ENCODE results near the gene FCER1A. TPM values are rescaled to one million over a fixed set of nuclear protein-coding genes. Genes with fewer than 3 reads are reported as not detected.

The FCER1A gene
- total RNA-seq, 1 donor: not detected

GRCh38 chr1:159282118-159282517 is 20.0 kb upstream of the FCER1A start:
- no peak for TF ChIP-seq CTCF (IDR thresholded peaks at IDR 0.05; ENCODE audit: insufficient read depth, low read depth, low read length)
- no peak for DNase-seq (ENCODE audit: low read depth)
- no peak overlapping the region for H3K4me3 ChIP-seq (ENCODE audit: low read depth, low read length)

- DNase-seq (ENCODE audit: low read depth): no peak
- no peak overlapping the region for H3K4me3 ChIP-seq (ENCODE audit: low read depth, low read length)
- TF ChIP-seq CTCF (IDR thresholded peaks at IDR 0.05; ENCODE audit: insufficient read depth, low read depth, low read length): no peak
Observed at GRCh38 chr1:159289060-159289459, 13.1 kb upstream of the FCER1A start.

GRCh38 chr1:159291424-159291823 is 10.7 kb upstream of the FCER1A start:
- no peak for TF ChIP-seq CTCF (IDR thresholded peaks at IDR 0.05; ENCODE audit: insufficient read depth, low read depth, low read length)
- H3K4me3 ChIP-seq (ENCODE audit: low read depth, low read length): no peak overlapping the region

GRCh38 chr1:159296706-159297375 is 5.3 kb upstream of the FCER1A start:
- DNase-seq (ENCODE audit: low read depth): no peak
- TF ChIP-seq CTCF (IDR thresholded peaks at IDR 0.05; ENCODE audit: insufficient read depth, low read depth, low read length): no peak
- H3K4me3 ChIP-seq (ENCODE audit: low read depth, low read length): no peak overlapping the region

More at GRCh38 chr1:159291424-159291823, 10.7 kb upstream of the FCER1A start:
- no peak for DNase-seq (ENCODE audit: low read depth)

- TF ChIP-seq CTCF (IDR thresholded peaks at IDR 0.05; ENCODE audit: insufficient read depth, low read depth, low read length): no peak
- H3K4me3 ChIP-seq (ENCODE audit: low read depth, low read length): no peak overlapping the region
- no peak for DNase-seq (ENCODE audit: low read depth)
Observed at GRCh38 chr1:159300146-159300545, 2.0 kb upstream of the FCER1A start.

- no peak for TF ChIP-seq CTCF (IDR thresholded peaks at IDR 0.05; ENCODE audit: insufficient read depth, low read depth, low read length)
- no peak overlapping the region for H3K4me3 ChIP-seq (ENCODE audit: low read depth, low read length)
- DNase-seq (ENCODE audit: low read depth): no peak
Observed at GRCh38 chr1:159307346-159308020, 5.3 kb downstream of the FCER1A start.

All from fibroblast of villous mesenchyme (primary cell).